H9 (cell line): ENCODE results near the gene WDR37. TPM values are rescaled to one million over a fixed set of nuclear protein-coding genes. Genes with fewer than 3 reads are reported as not detected.

Experiments used
- DNase-seq: peaks from one replicate; pipeline ENCODE4 v3.0.0-alpha.2; 2017
- H2AFZ ChIP-seq: one replicate; pipeline ENCODE4 v1.6.1; 2013; ENCODE audit warnings: mild to moderate bottlenecking, low read length, control low read depth, moderate library complexity
- H2AK5ac ChIP-seq: 2 replicates; pipeline ENCODE4 v1.6.1; 2013; ENCODE audit warnings: low read length, control low read depth, mixed read lengths; ENCODE audit not compliant: insufficient read length
- H2BK120ac ChIP-seq: one replicate; pipeline ENCODE4 v1.6.1; 2013; ENCODE audit warnings: low read depth, mild to moderate bottlenecking, low read length, control low read depth, inconsistent platforms; ENCODE audit not compliant: poor library complexity, severe bottlenecking
- H2BK12ac ChIP-seq: 2 replicates; pipeline ENCODE4 v1.6.1; 2013; ENCODE audit warnings: low read length, control low read depth, mixed read lengths, low read depth; ENCODE audit not compliant: insufficient read length
- H2BK15ac ChIP-seq: 2 replicates; pipeline ENCODE4 v1.6.1; 2013; ENCODE audit warnings: low read depth, low read length, control low read depth
- H2BK20ac ChIP-seq: one replicate; pipeline ENCODE4 v1.6.1; 2013; ENCODE audit warnings: low read depth, mild to moderate bottlenecking, low read length, control low read depth, inconsistent platforms; ENCODE audit not compliant: poor library complexity, severe bottlenecking
- H2BK5ac ChIP-seq: 2 replicates; pipeline ENCODE4 v1.6.1; 2013; ENCODE audit warnings: low read length, control low read depth, mixed read lengths; ENCODE audit not compliant: insufficient read length
- H3K14ac ChIP-seq: 2 replicates; pipeline ENCODE4 v1.6.1; 2013; ENCODE audit warnings: low read length, control low read depth; ENCODE audit not compliant: insufficient read depth
- H3K18ac ChIP-seq: 2 replicates; pipeline ENCODE4 v1.6.1; 2013; ENCODE audit warnings: low read depth, mild to moderate bottlenecking, mixed read lengths, low read length, control low read depth; ENCODE audit not compliant: insufficient read length
- H3K23ac ChIP-seq: 2 replicates; pipeline ENCODE4 v1.6.1; 2013; ENCODE audit warnings: low read length, control low read depth, mixed read lengths, low read depth; ENCODE audit not compliant: insufficient read length
- H3K23me2 ChIP-seq: 2 replicates; pipeline ENCODE4 v1.6.1; 2013; ENCODE audit warnings: low read depth, mild to moderate bottlenecking, mixed read lengths, low read length, control low read depth; ENCODE audit not compliant: insufficient read length, poor library complexity, severe bottlenecking
- H3K27ac ChIP-seq: 2 replicates; pipeline ENCODE4 v1.5.1; 2013; ENCODE audit warnings: low read length, control low read depth, mixed read lengths, low read depth; ENCODE audit not compliant: insufficient read length
- H3K27me3 ChIP-seq: 2 replicates; pipeline ENCODE4 v1.6.1; 2013; ENCODE audit warnings: low read length, control low read depth, inconsistent platforms; ENCODE audit not compliant: insufficient read depth
- H3K4ac ChIP-seq: 2 replicates; pipeline ENCODE4 v1.6.1; 2013; ENCODE audit warnings: low read depth, mild to moderate bottlenecking, control low read depth, inconsistent platforms, low read length, moderate library complexity
- H3K4me1 ChIP-seq: 2 replicates; pipeline ENCODE4 v1.6.1; 2013; ENCODE audit warnings: low read length, control low read depth, inconsistent platforms; ENCODE audit not compliant: insufficient read depth
- H3K4me2 ChIP-seq: 2 replicates; pipeline ENCODE4 v1.6.1; 2013; ENCODE audit warnings: low read length, control low read depth, mixed read lengths; ENCODE audit not compliant: insufficient read length, insufficient read depth
- H3K56ac ChIP-seq: 2 replicates; pipeline ENCODE4 v1.6.1; 2013; ENCODE audit warnings: low read depth, mild to moderate bottlenecking, mixed read lengths, low read length, control low read depth; ENCODE audit not compliant: insufficient read length
- H3K79me1 ChIP-seq: 2 replicates; pipeline ENCODE4 v1.6.1; 2013; ENCODE audit warnings: low read depth, mild to moderate bottlenecking, moderate library complexity, low read length, control low read depth, inconsistent platforms; ENCODE audit not compliant: insufficient read depth, poor library complexity, severe bottlenecking
- H3K79me2 ChIP-seq: 2 replicates; pipeline ENCODE4 v1.6.1; 2013; ENCODE audit warnings: low read length, control low read depth, inconsistent platforms; ENCODE audit not compliant: insufficient read depth
- H3K9ac ChIP-seq: 2 replicates; pipeline ENCODE4 v1.6.1; 2013; ENCODE audit warnings: low read length, control low read depth, mixed read lengths; ENCODE audit not compliant: insufficient read length; ENCODE audit errors: extremely low read depth
- H3K9me3 ChIP-seq: one replicate; pipeline ENCODE4 v1.6.1; 2013; ENCODE audit warnings: low read depth, low read length, inconsistent platforms; ENCODE audit not compliant: control insufficient read depth
- H3T11ph ChIP-seq: one replicate; pipeline ENCODE4 v1.6.1; 2013; ENCODE audit warnings: mild to moderate bottlenecking, low read length, control low read depth, inconsistent platforms
- H4K20me1 ChIP-seq: one replicate; pipeline ENCODE4 v1.6.1; 2013; ENCODE audit not compliant: control insufficient read depth, insufficient read length, insufficient read depth
- H4K5ac ChIP-seq: 2 replicates; pipeline ENCODE4 v1.6.1; 2013; ENCODE audit warnings: low read depth, mild to moderate bottlenecking, mixed read lengths, low read length, control low read depth; ENCODE audit not compliant: insufficient read length
- H4K8ac ChIP-seq: replicated peaks from 2 replicates; pipeline ENCODE4 v1.6.1; 2013; ENCODE audit warnings: low read length, control low read depth, mixed read lengths, low read depth; ENCODE audit not compliant: insufficient read length
- H4K91ac ChIP-seq: 2 replicates; pipeline ENCODE4 v1.6.1; 2013; ENCODE audit warnings: low read depth, mild to moderate bottlenecking, moderate library complexity, mixed read lengths, low read length, control low read depth; ENCODE audit not compliant: insufficient read length
- H3K27ac Mint-ChIP-seq, 3 experiments: 2 replicates in 2 of 3; 3 replicates in 1 of 3; pipeline ENCODE4 v1.8.0; 2020 to 2021; ENCODE audit warnings: mixed read lengths in 3 of 3, mild to moderate bottlenecking in 1 of 3, moderate library complexity in 1 of 3
- H3K27me3 Mint-ChIP-seq: 2 replicates; pipeline ENCODE4 v1.8.0; 2021; ENCODE audit warnings: low read depth, mild to moderate bottlenecking, moderate library complexity, mixed read lengths
- H3K36me3 Mint-ChIP-seq, 3 experiments: 2 replicates in 2 of 3; 3 replicates in 1 of 3; pipeline ENCODE4 v1.8.0; 2020 to 2021; ENCODE audit warnings: low read depth in 3 of 3, mixed read lengths in 3 of 3; ENCODE audit not compliant: insufficient read depth in 1 of 3
- H3K4me1 Mint-ChIP-seq, 2 experiments: 2 replicates each; pipeline ENCODE4 v1.8.0; 2020; ENCODE audit warnings: mixed read lengths in 2 of 2
- H3K4me3 Mint-ChIP-seq, 2 experiments: 2 replicates in 1 of 2; 3 replicates in 1 of 2; pipeline ENCODE4 v1.8.0; 2020 to 2021; ENCODE audit warnings: mild to moderate bottlenecking in 2 of 2, mixed read lengths in 2 of 2, moderate library complexity in 1 of 2
- H3K9me3 Mint-ChIP-seq, 2 experiments: 2 replicates in 1 of 2; 3 replicates in 1 of 2; pipeline ENCODE4 v1.8.0; 2020; ENCODE audit warnings: mild to moderate bottlenecking in 2 of 2, mixed read lengths in 2 of 2, moderate library complexity in 1 of 2
- WGBS: extraction: QIAGEN DNeasy Blood & Tissue Kit; methylation state at CpG from one replicate; pipeline ENCODE4 v1.1.7; 2013; ENCODE audit warnings: missing lambda C conversion rate, low lambda C conversion rate, mixed read lengths; ENCODE audit not compliant: insufficient read length; ENCODE audit errors: extremely low coverage; 5-methylcytosine and 5-hydroxymethylcytosine counted together
- total RNA-seq: library from RNA; stranded (reverse); gene quantifications from 2 replicates; pipeline ENCODE4 v1.2.1, GENCODE V29; 2021
- TF ChIP-seq, protein P1 (sequence below): fragments of 200-600 bp; sonication (generic); conservative IDR thresholded peaks from 3 replicates; pipeline ENCODE4 v1.8.0; 2021; ENCODE audit warnings: antibody characterized with exemption, mild to moderate bottlenecking

The WDR37 gene
- total RNA-seq, 1 experiment from 2014 or later, result 13.1 TPM

DNA sequence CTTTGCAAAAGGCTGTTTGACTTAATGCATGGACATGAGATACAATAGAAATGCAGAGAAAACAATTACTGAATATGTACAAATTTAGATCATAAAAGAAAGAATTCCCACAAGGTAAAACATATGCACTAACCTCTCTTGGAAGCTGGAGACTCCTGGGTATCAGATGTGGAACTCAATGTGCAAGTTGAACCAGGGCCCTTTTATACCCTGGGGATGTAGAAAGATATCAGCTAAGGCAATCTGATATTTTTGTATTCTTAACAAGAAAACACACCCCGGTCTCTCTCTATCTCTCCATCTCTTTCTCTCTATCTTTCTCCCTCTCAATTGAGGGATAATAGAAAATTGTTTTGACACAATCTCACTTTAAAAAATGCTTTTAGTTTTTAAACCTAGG, 30.5 kb upstream of the WDR37 start, which contains the start of gene IDI2:
Gene IDI2, minus strand, starts transcription at position 177 of the 400 bp plus-strand sequence. CDS start 1,136 bp downstream, outside the sequence.
- H3K27ac Mint-ChIP-seq, result peak within 1 kb of the TSS in 1 of 3 experiments; percentile 23; a peak in 1 of 7 replicates
- H3K79me2 ChIP-seq, result no peaks in the 10 kb centered on the region; the same call in 1 of the 2 replicates
- H3K4ac ChIP-seq, result no peak within 1 kb of the TSS
- H4K5ac ChIP-seq, result no peak within 1 kb of the TSS
- H2AFZ ChIP-seq, result no peak within 1 kb of the TSS
- H3K27ac ChIP-seq, result no peak within 1 kb of the TSS
- no peaks in the 10 kb centered on the region for H3K4me1 ChIP-seq
- no peaks in the 10 kb centered on the region for H3K27me3 ChIP-seq
- H2BK5ac ChIP-seq, result no peak within 1 kb of the TSS
- no peak within 1 kb of the TSS for H3K14ac ChIP-seq
- no peak within 1 kb of the TSS for H2BK12ac ChIP-seq
- no peak within 1 kb of the TSS for H3T11ph ChIP-seq
- H4K91ac ChIP-seq, result no peak within 1 kb of the TSS
- no peak within 1 kb of the TSS for H2AK5ac ChIP-seq
- H2BK15ac ChIP-seq, result no peak within 1 kb of the TSS
- no CpG with 5 or more reads among the region's 1 CpG for WGBS
- H4K20me1 ChIP-seq, result no peaks in the 10 kb centered on the region
- 0 out of 5 replicates have a peak, but pooled peaks cover 0 to 2% of the 10 kb centered on the region in 2 experiments for H3K9me3 Mint-ChIP-seq
- H3K4me3 Mint-ChIP-seq, result no peak within 1 kb of the TSS
- H3K27me3 Mint-ChIP-seq, result no peaks in the 10 kb centered on the region
- H3K9me3 ChIP-seq, result no peaks in the 10 kb centered on the region
- no peak within 1 kb of the TSS for H2BK120ac ChIP-seq
- H3K36me3 Mint-ChIP-seq, result peaks cover under 1 to 7% (median under 1%) of the 10 kb centered on the region in 3 experiments; a peak in 5 of 7 replicates
- H2BK20ac ChIP-seq, result no peak within 1 kb of the TSS
- H3K23ac ChIP-seq, result no peak within 1 kb of the TSS
- no peaks in the 10 kb centered on the region for H3K79me1 ChIP-seq
- H4K8ac ChIP-seq, result no peak within 1 kb of the TSS
- TF ChIP-seq, protein P1, sequence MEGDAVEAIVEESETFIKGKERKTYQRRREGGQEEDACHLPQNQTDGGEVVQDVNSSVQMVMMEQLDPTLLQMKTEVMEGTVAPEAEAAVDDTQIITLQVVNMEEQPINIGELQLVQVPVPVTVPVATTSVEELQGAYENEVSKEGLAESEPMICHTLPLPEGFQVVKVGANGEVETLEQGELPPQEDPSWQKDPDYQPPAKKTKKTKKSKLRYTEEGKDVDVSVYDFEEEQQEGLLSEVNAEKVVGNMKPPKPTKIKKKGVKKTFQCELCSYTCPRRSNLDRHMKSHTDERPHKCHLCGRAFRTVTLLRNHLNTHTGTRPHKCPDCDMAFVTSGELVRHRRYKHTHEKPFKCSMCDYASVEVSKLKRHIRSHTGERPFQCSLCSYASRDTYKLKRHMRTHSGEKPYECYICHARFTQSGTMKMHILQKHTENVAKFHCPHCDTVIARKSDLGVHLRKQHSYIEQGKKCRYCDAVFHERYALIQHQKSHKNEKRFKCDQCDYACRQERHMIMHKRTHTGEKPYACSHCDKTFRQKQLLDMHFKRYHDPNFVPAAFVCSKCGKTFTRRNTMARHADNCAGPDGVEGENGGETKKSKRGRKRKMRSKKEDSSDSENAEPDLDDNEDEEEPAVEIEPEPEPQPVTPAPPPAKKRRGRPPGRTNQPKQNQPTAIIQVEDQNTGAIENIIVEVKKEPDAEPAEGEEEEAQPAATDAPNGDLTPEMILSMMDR, result no peak
- H3K4me1 Mint-ChIP-seq, result peaks cover 8 to 18% of the 10 kb centered on the region in 2 experiments
- H3K9ac ChIP-seq, result no peak within 1 kb of the TSS
- no peak within 1 kb of the TSS for H3K18ac ChIP-seq
- H3K4me2 ChIP-seq, result no peak within 1 kb of the TSS
- no peak within 1 kb of the TSS for H3K56ac ChIP-seq
- no peaks in the 10 kb centered on the region for H3K23me2 ChIP-seq
- DNase-seq, result no peak
